DND-41 (cell line): Measurements from ENCODE around the gene SUB1.

Experiments used
- ATAC-seq: fragments of 200-7000 bp; cut with Tn5 transposase; 3 replicates; pipeline ENCODE4 v1.9.1; 2021; ENCODE audit warnings: low read depth; ENCODE audit not compliant: insufficient read depth
- DNase-seq: peaks from one replicate; pipeline ENCODE4 v3.0.0-alpha.2; 2020
- H2AFZ ChIP-seq: 2 replicates; pipeline ENCODE4 v1.6.0; 2012; ENCODE audit warnings: low read depth, low read length
- H3K27ac ChIP-seq: 2 replicates; pipeline ENCODE4 v1.5.1; 2012; ENCODE audit warnings: low read length, inconsistent platforms
- H3K27me3 ChIP-seq: fragments of 200-600 bp; sonication (generic); 2 replicates; pipeline ENCODE4 v1.6.0; 2012; ENCODE audit warnings: low read length, mild to moderate bottlenecking, inconsistent platforms; ENCODE audit not compliant: insufficient read depth, poor library complexity
- H3K36me3 ChIP-seq: 2 replicates; pipeline ENCODE4 v1.5.1; 2012; ENCODE audit warnings: low read length, inconsistent platforms; ENCODE audit not compliant: insufficient read depth
- H3K4me1 ChIP-seq: 2 replicates; pipeline ENCODE4 v1.5.1; 2012; ENCODE audit warnings: mild to moderate bottlenecking, low read length; ENCODE audit not compliant: insufficient read depth
- H3K4me2 ChIP-seq: 2 replicates; pipeline ENCODE4 v1.6.0; 2012; ENCODE audit warnings: mild to moderate bottlenecking, moderate library complexity, low read length, inconsistent platforms; ENCODE audit not compliant: insufficient read depth
- H3K4me3 ChIP-seq, 2 experiments: fragments of 200-600 bp in 1 of 2; shearing (Covaris generic) in 1 of 2; 2 replicates each; pipeline ENCODE4 v1.5.1; 2012 to 2016; ENCODE audit warnings: inconsistent platforms in 2 of 2, low read length in 2 of 2, mild to moderate bottlenecking in 2 of 2, low read depth in 1 of 2, moderate library complexity in 1 of 2
- H3K79me2 ChIP-seq: 2 replicates; pipeline ENCODE4 v1.6.0; 2012; ENCODE audit warnings: low read length, inconsistent platforms; ENCODE audit not compliant: insufficient read depth
- H3K9ac ChIP-seq: 2 replicates; pipeline ENCODE4 v1.6.0; 2012; ENCODE audit warnings: low read depth, mild to moderate bottlenecking, inconsistent platforms, low read length, moderate library complexity
- H3K9me3 ChIP-seq: 2 replicates; pipeline ENCODE4 v1.5.1; 2012; ENCODE audit warnings: low read length, moderate library complexity, mild to moderate bottlenecking, inconsistent platforms; ENCODE audit not compliant: insufficient read depth, severe bottlenecking
- H4K20me1 ChIP-seq: 2 replicates; pipeline ENCODE4 v1.6.0; 2012; ENCODE audit warnings: low read length; ENCODE audit not compliant: insufficient read depth
- EZH2 ChIP-seq: IDR thresholded peaks from 3 replicates; pipeline ENCODE4 v1.6.1; 2012; ENCODE audit warnings: borderline replicate concordance, low read depth, mild to moderate bottlenecking, moderate library complexity, low read length, inconsistent platforms; ENCODE audit not compliant: severe bottlenecking
- TF ChIP-seq, protein P1 (sequence below): IDR thresholded peaks from 2 replicates; pipeline ENCODE4 v1.5.1; 2012; ENCODE audit warnings: borderline replicate concordance, low read length, moderate library complexity, mild to moderate bottlenecking; ENCODE audit not compliant: poor library complexity, severe bottlenecking; ENCODE audit errors: extremely low read depth

The SUB1 gene

GRCh38 chr5:32589942-32590869 lies 4.8 kb downstream of the SUB1 start:
- Histone ChIP-seq H3K27me3 (no peaks in the 10 kb centered on the region), H3K9ac (no peak overlapping the region), H2AFZ (no peak overlapping the region), H4K20me1 (peaks cover 74% of the 10 kb centered on the region), H3K4me2 (no peak overlapping the region), H3K27ac (no peak overlapping the region), H3K36me3 (peaks cover 73% of the 10 kb centered on the region), H3K79me2 (peaks cover 98% of the 10 kb centered on the region), H3K9me3 (no peaks in the 10 kb centered on the region), H3K4me3 (no peak overlapping the region), H3K4me1 (peaks cover 46% of the 10 kb centered on the region)
- no peak for DNase-seq
- no peak for TF ChIP-seq EZH2
- TF ChIP-seq, protein P1, sequence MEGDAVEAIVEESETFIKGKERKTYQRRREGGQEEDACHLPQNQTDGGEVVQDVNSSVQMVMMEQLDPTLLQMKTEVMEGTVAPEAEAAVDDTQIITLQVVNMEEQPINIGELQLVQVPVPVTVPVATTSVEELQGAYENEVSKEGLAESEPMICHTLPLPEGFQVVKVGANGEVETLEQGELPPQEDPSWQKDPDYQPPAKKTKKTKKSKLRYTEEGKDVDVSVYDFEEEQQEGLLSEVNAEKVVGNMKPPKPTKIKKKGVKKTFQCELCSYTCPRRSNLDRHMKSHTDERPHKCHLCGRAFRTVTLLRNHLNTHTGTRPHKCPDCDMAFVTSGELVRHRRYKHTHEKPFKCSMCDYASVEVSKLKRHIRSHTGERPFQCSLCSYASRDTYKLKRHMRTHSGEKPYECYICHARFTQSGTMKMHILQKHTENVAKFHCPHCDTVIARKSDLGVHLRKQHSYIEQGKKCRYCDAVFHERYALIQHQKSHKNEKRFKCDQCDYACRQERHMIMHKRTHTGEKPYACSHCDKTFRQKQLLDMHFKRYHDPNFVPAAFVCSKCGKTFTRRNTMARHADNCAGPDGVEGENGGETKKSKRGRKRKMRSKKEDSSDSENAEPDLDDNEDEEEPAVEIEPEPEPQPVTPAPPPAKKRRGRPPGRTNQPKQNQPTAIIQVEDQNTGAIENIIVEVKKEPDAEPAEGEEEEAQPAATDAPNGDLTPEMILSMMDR, result peak; percentile 74
- no peak for ATAC-seq

GRCh38 chr5:32595118-32595517 lies 9.8 kb downstream of the SUB1 start:
- no peak overlapping the region for H3K4me2 ChIP-seq
- no peak overlapping the region for H3K9ac ChIP-seq
- H3K27ac ChIP-seq, result no peak overlapping the region
- H3K4me3 ChIP-seq, result no peak overlapping the region
- DNase-seq (no peak), ATAC-seq (no peak)
- peaks cover 74% of the 10 kb centered on the region for H4K20me1 ChIP-seq
- H2AFZ ChIP-seq, result no peak overlapping the region
- TF ChIP-seq, protein P1, result no peak
- TF ChIP-seq EZH2, result no peak
- no peaks in the 10 kb centered on the region for H3K9me3 ChIP-seq
- H3K36me3 ChIP-seq, result peaks cover 95% of the 10 kb centered on the region
- peaks cover 22% of the 10 kb centered on the region for H3K4me1 ChIP-seq
- peaks cover 98% of the 10 kb centered on the region for H3K79me2 ChIP-seq
- H3K27me3 ChIP-seq, result no peaks in the 10 kb centered on the region

DNA sequence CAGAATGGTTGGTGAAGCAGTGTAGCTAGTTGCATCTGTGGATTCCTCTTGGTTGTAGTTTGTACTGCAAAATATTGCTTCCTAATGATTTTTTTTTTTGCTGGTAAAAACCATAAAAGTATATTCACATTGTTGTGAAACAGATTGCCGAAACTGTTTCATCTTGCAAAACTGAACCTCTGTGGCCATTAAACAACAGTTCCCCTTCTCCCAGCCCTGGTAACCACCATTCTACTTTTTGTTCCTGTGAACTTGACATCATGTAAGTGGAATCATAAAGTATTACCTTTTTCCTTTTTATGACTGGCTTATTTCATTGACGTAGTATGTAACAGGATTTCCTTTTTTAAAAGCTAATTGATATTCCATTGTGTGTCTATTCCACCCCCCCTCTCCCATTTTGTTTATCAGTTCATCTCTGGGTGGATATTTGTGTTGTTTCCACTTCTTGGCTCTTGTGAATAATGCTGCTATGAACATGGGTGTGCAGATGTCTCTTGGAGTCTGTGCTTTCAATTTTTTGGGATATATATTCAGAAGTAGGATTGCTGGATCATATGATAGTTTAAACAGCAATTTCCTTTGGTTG lies 11.8 kb downstream of the SUB1 start:
- Histone ChIP-seq H3K4me1 (peaks cover 14% of the 10 kb centered on the region), H3K27ac (no peak overlapping the region), H3K9ac (no peak overlapping the region), H3K79me2 (peaks cover 81% of the 10 kb centered on the region), H3K4me2 (no peak overlapping the region), H3K36me3 (peaks cover 95% of the 10 kb centered on the region), H3K9me3 (no peaks in the 10 kb centered on the region), H4K20me1 (peaks cover 67% of the 10 kb centered on the region), H3K4me3 (no peak overlapping the region), H3K27me3 (no peaks in the 10 kb centered on the region), H2AFZ (no peak overlapping the region)
- TF ChIP-seq EZH2, result no peak
- TF ChIP-seq, protein P1, result no peak
- DNase-seq (no peak), ATAC-seq (no peak)
